DOHH2 (cell line): Measurements from ENCODE around the gene ARHGEF1.
A peak's percentile ranks its signal among the peaks of the same experiment; 100 is the strongest.

Source experiments
- H3F3A ChIP-seq: fragments of 200-600 bp; sonication (generic), shearing (Covaris generic); 2 replicates; pipeline ENCODE4 v1.6.0; 2016; ENCODE audit warnings: antibody characterized with exemption, mild to moderate bottlenecking; ENCODE audit not compliant: control insufficient read depth, insufficient read depth
- H3K27ac ChIP-seq: fragments of 200-600 bp; sonication (generic); 2 replicates; pipeline ENCODE4 v1.5.1; 2014; ENCODE audit warnings: low read depth, mild to moderate bottlenecking, low read length, moderate library complexity
- H3K27me3 ChIP-seq: fragments of 200-600 bp; sonication (generic); 2 replicates; pipeline ENCODE4 v1.6.1; 2014; ENCODE audit warnings: mild to moderate bottlenecking, low read length, mixed read lengths; ENCODE audit not compliant: control insufficient read depth
- H3K36me3 ChIP-seq: fragments of 200-600 bp; sonication (generic); 2 replicates; pipeline ENCODE4 v1.6.1; 2014; ENCODE audit warnings: mild to moderate bottlenecking, low read length, moderate library complexity, mixed read lengths; ENCODE audit not compliant: control insufficient read depth
- H3K4me1 ChIP-seq: fragments of 200-600 bp; sonication (generic); 2 replicates; pipeline ENCODE4 v1.6.1; 2014; ENCODE audit warnings: mild to moderate bottlenecking, low read length, mixed read lengths; ENCODE audit not compliant: control insufficient read depth
- H3K4me2 ChIP-seq: fragments of 200-600 bp; sonication (generic); 2 replicates; pipeline ENCODE4 v1.6.0; 2014; ENCODE audit warnings: mild to moderate bottlenecking, low read length, moderate library complexity
- H3K4me3 ChIP-seq: fragments of 200-600 bp; sonication (generic); 2 replicates; pipeline ENCODE4 v1.5.1; 2014; ENCODE audit warnings: mild to moderate bottlenecking, low read length, mixed read lengths
- H3K79me2 ChIP-seq: fragments of 200-600 bp; sonication (generic); 2 replicates; pipeline ENCODE4 v1.6.1; 2014; ENCODE audit warnings: mild to moderate bottlenecking, low read length, mixed read lengths; ENCODE audit not compliant: control insufficient read depth
- H3K9me2 ChIP-seq: fragments of 200-600 bp; sonication (generic); replicated peaks from 2 replicates; pipeline ENCODE4 v1.6.1; 2014; ENCODE audit warnings: mild to moderate bottlenecking, low read length, mixed read lengths; ENCODE audit not compliant: control insufficient read depth
- H3K9me3 ChIP-seq: fragments of 200-600 bp; sonication (generic); 2 replicates; pipeline ENCODE4 v1.6.1; 2014; ENCODE audit warnings: antibody characterized with exemption, low read length, mixed read lengths; ENCODE audit not compliant: control insufficient read depth, insufficient read depth
- H4K20me1 ChIP-seq: fragments of 200-600 bp; sonication (generic); 2 replicates; pipeline ENCODE4 v1.6.0; 2014; ENCODE audit warnings: low read depth, mild to moderate bottlenecking, antibody characterized with exemption, low read length, moderate library complexity; ENCODE audit not compliant: control insufficient read depth, insufficient read depth
- CTCF ChIP-seq: fragments of 200-600 bp; sonication (generic); IDR thresholded peaks from one replicate; pipeline ENCODE4 v1.5.1; 2014; ENCODE audit warnings: antibody characterized with exemption, mild to moderate bottlenecking, low read depth, low read length; ENCODE audit not compliant: poor library complexity, severe bottlenecking
- EZH2phosphoT487 ChIP-seq: fragments of 200-600 bp; sonication (generic); IDR thresholded peaks from 2 replicates; pipeline ENCODE4 v1.6.1; 2017; ENCODE audit warnings: borderline replicate concordance, mild to moderate bottlenecking, antibody characterized with exemption, low read length, moderate library complexity, mixed read lengths

The ARHGEF1 gene

GRCh38 chr19:41909706-41910105 lies 26.7 kb downstream of the ARHGEF1 start:
- TF ChIP-seq CTCF: no peak
- no peak for TF ChIP-seq EZH2phosphoT487

GRCh38 chr19:41910240-41910991 lies 27.4 kb downstream of the ARHGEF1 start:
- H3K79me2 ChIP-seq: no peaks in the 10 kb centered on the region
- peaks cover 19% of the 10 kb centered on the region for H3K4me1 ChIP-seq
- peaks cover 18% of the 10 kb centered on the region for H3K36me3 ChIP-seq
- H4K20me1 ChIP-seq: no peaks in the 10 kb centered on the region
- H3K27ac ChIP-seq: no peak overlapping the region
- peaks cover 8% of the 10 kb centered on the region for H3F3A ChIP-seq
- H3K27me3 ChIP-seq: peaks cover 16% of the 10 kb centered on the region
- H3K9me2 ChIP-seq: no peaks in the 10 kb centered on the region
- TF ChIP-seq CTCF (no peak), EZH2phosphoT487 (no peak)
- H3K9me3 ChIP-seq: no peaks in the 10 kb centered on the region
- no peak overlapping the region for H3K4me3 ChIP-seq
- no peak overlapping the region for H3K4me2 ChIP-seq

More at GRCh38 chr19:41909706-41910105, 26.7 kb downstream of the ARHGEF1 start:
- Histone ChIP-seq H3K4me1 (peaks cover 15% of the 10 kb centered on the region), H3K79me2 (no peaks in the 10 kb centered on the region), H4K20me1 (no peaks in the 10 kb centered on the region), H3K27ac (no peak overlapping the region), H3K9me3 (no peaks in the 10 kb centered on the region), H3K4me3 (no peak overlapping the region), H3F3A (peaks cover 8% of the 10 kb centered on the region), H3K9me2 (no peaks in the 10 kb centered on the region), H3K27me3 (peaks cover 12% of the 10 kb centered on the region), H3K4me2 (no peak overlapping the region), H3K36me3 (peaks cover 25% of the 10 kb centered on the region)

- peaks cover 9% of the 10 kb centered on the region for H3K36me3 ChIP-seq
- no peak overlapping the region for H3K4me3 ChIP-seq
- peaks cover 19% of the 10 kb centered on the region for H3K4me1 ChIP-seq
- H3K79me2 ChIP-seq: no peaks in the 10 kb centered on the region
- H3K9me3 ChIP-seq: no peaks in the 10 kb centered on the region
- no peak overlapping the region for H3K27ac ChIP-seq
- H3K4me2 ChIP-seq: 0 out of 2 replicates have a peak overlapping the region, but pooled peaks have one; percentile 6
- peaks cover 23% of the 10 kb centered on the region for H3K27me3 ChIP-seq
- H3K9me2 ChIP-seq: no peaks in the 10 kb centered on the region
- TF ChIP-seq EZH2phosphoT487 (no peak), CTCF (no peak)
- H3F3A ChIP-seq: peaks cover 8% of the 10 kb centered on the region
- H4K20me1 ChIP-seq: peaks cover 3% of the 10 kb centered on the region; the same call in 1 of the 2 replicates
Observed at GRCh38 chr19:41910992-41911888, 28.3 kb downstream of the ARHGEF1 start.
